Measurements from ENCODE around the gene SSTR3. TPM values are rescaled to one million over a fixed set of nuclear protein-coding genes. Genes with fewer than 3 reads are reported as not detected.

The SSTR3 gene
- total and polyA plus RNA-seq, 9 of the 15 experiments (the other 6 are each of a cell fraction or from before 2014, with no cell fraction given) = 0.03 TPM; not detected in 8

GRCh38 chr22:37199103-37199759 is 13.0 kb downstream of the SSTR3 start (continued):
- TF ChIP-seq RAD21 (CRISPR knock-in tag; conservative IDR thresholded peaks at IDR 0.05 in 1 of 2, IDR thresholded peaks at IDR 0.05 in 1 of 2) (peak; percentile 64 to 69), ZFP36 (IDR thresholded peaks at IDR 0.05; ENCODE audit: low read depth, low read length, partially characterized antibody) (no peak), E2F1 (CRISPR knock-in tag; IDR thresholded peaks at IDR 0.05) (no peak), CTCF (IDR thresholded peaks at IDR 0.05 in 2 of 3, conservative IDR thresholded peaks at IDR 0.05 in 1 of 3; ENCODE audit: insufficient read depth in 2 of 3, low read depth in 1 of 3, low read length in 3 of 3) (peak; percentile 81 to 88 (median 83)), FOXK2 (conservative IDR thresholded peaks at IDR 0.05 in 1 of 2, IDR thresholded peaks at IDR 0.05 in 1 of 2; ENCODE audit: low read depth in 2 of 2) (no peak), MTA3 (IDR thresholded peaks at IDR 0.05; ENCODE audit: borderline replicate concordance) (0 out of 2 replicates have a peak, but pooled peaks have one; percentile 67), ZNF316 (IDR thresholded peaks at IDR 0.05) (no peak), HMG20B (CRISPR knock-in tag; IDR thresholded peaks at IDR 0.05) (no peak), ZZZ3 (IDR thresholded peaks at IDR 0.05) (no peak), MAX (CRISPR knock-in tag; IDR thresholded peaks at IDR 0.05) (peak; percentile 99), GTF2F1 (IDR thresholded peaks at IDR 0.05; ENCODE audit: low read depth, low read length) (no peak), EZH2 (IDR thresholded peaks at IDR 0.05; ENCODE audit: borderline replicate concordance, low read depth, low read length) (no peak), IRF1 (CRISPR knock-in tag; IDR thresholded peaks at IDR 0.05; ENCODE audit: borderline replicate concordance) (no peak)

Measured in K562 (cell line).